Subcutaneous adipose tissue (tissue), 4 donors: ENCODE data around the gene SERPINA10. TPM values are rescaled to one million over a fixed set of nuclear protein-coding genes. Genes with fewer than 3 reads are reported as not detected.

Experiments
- CTCF ChIP-seq: fragments of 450-650 bp; IDR thresholded peaks from one replicate; pipeline ENCODE4 v1.5.1; 2016; ENCODE audit warnings: low read depth, mild to moderate bottlenecking, control low read depth, antibody characterized with exemption, moderate library complexity
- total RNA-seq, 4 donors: library from RNA; depleted of rRNA; stranded (reverse); fragments of >200 nt; gene quantifications; one replicate each; pipeline ENCODE4 v1.1.0, GENCODE V29; 2016

The SERPINA10 gene
- total RNA-seq: not detected

- no peak for TF ChIP-seq CTCF
Observed at GRCh38 chr14:94292872-94293577, at the start of gene SERPINA10. Gene SERPINA10, minus strand, starts transcription at chr14:94293268. Its CDS starts 2,675 bp downstream, at chr14:94290593.

- no peak for TF ChIP-seq CTCF
Observed at GRCh38 chr14:94342334-94342934, 49.4 kb upstream of the SERPINA10 start.

- no peak for TF ChIP-seq CTCF
Observed at GRCh38 chr14:94341656-94342333, 48.7 kb upstream of the SERPINA10 start.

GRCh38 chr14:94340533-94340932, 47.5 kb upstream of the SERPINA10 start:
- no peak for TF ChIP-seq CTCF

GRCh38 chr14:94338023-94338422, 45.0 kb upstream of the SERPINA10 start:
- no peak for TF ChIP-seq CTCF

GRCh38 chr14:94337274-94337673, 44.2 kb upstream of the SERPINA10 start:
- no peak for TF ChIP-seq CTCF

GRCh38 chr14:94334872-94335271, 41.8 kb upstream of the SERPINA10 start:
- TF ChIP-seq CTCF: no peak
